HCT116 (cell line): Measurements from ENCODE around the gene TBX2.

ENCODE experiments used
- EZH2 ChIP-seq: fragments of 200-600 bp; sonication (generic); IDR thresholded peaks from 2 replicates; pipeline ENCODE4 v1.6.1; 2017; ENCODE audit warnings: antibody characterized with exemption, mixed run types
- ZBTB33 ChIP-seq: IDR thresholded peaks from 2 replicates; pipeline ENCODE4 v1.6.1; 2011; ENCODE audit warnings: mild to moderate bottlenecking, low read length, moderate library complexity; ENCODE audit not compliant: insufficient replicate concordance; ENCODE audit errors: extremely low read depth

- no peak for TF ChIP-seq ZBTB33
- TF ChIP-seq EZH2 = no peak
Observed at GRCh38 chr17:61352408-61352770, 47.3 kb upstream of the TBX2 start.
